Mammary epithelial cell (primary cell): ENCODE measurements around the gene ADAMTS2.

ENCODE experiments used
- CTCF ChIP-seq, 2 donors: IDR thresholded peaks in 1 of 2; conservative IDR thresholded peaks in 1 of 2; 2 replicates each; pipeline ENCODE4 v1.5.1; 2011 to 2012; ENCODE audit warnings: inconsistent platforms in 2 of 2, low read length in 2 of 2, mild to moderate bottlenecking in 2 of 2, control low read depth in 1 of 2, low read depth in 1 of 2; ENCODE audit not compliant: insufficient read depth in 1 of 2; ENCODE audit errors: extremely low read depth in 1 of 2
- EZH2 ChIP-seq: IDR thresholded peaks from 2 replicates; pipeline ENCODE4 v1.6.1; 2012; ENCODE audit warnings: low read length, inconsistent platforms, borderline replicate concordance

- TF ChIP-seq EZH2 (no peak), CTCF (conservative IDR thresholded peaks at IDR 0.05 in 1 of 2, IDR thresholded peaks at IDR 0.05 in 1 of 2; ENCODE audit: extremely low read depth in 1 of 2, insufficient read depth in 1 of 2, low read depth in 1 of 2, low read length in 2 of 2) (no peak)
Observed at GRCh38 chr5:179229331-179229831, 115.9 kb downstream of the ADAMTS2 start.
